Iris pigment epithelial cell (primary cell): ENCODE data around the gene CSAD.

Experiments used
- DNase-seq: peaks from one replicate; pipeline ENCODE4 v3.0.0-alpha.2; 2011; ENCODE audit warnings: low read depth

CSAD gene, protein sequence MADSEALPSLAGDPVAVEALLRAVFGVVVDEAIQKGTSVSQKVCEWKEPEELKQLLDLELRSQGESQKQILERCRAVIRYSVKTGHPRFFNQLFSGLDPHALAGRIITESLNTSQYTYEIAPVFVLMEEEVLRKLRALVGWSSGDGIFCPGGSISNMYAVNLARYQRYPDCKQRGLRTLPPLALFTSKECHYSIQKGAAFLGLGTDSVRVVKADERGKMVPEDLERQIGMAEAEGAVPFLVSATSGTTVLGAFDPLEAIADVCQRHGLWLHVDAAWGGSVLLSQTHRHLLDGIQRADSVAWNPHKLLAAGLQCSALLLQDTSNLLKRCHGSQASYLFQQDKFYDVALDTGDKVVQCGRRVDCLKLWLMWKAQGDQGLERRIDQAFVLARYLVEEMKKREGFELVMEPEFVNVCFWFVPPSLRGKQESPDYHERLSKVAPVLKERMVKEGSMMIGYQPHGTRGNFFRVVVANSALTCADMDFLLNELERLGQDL

DNA sequence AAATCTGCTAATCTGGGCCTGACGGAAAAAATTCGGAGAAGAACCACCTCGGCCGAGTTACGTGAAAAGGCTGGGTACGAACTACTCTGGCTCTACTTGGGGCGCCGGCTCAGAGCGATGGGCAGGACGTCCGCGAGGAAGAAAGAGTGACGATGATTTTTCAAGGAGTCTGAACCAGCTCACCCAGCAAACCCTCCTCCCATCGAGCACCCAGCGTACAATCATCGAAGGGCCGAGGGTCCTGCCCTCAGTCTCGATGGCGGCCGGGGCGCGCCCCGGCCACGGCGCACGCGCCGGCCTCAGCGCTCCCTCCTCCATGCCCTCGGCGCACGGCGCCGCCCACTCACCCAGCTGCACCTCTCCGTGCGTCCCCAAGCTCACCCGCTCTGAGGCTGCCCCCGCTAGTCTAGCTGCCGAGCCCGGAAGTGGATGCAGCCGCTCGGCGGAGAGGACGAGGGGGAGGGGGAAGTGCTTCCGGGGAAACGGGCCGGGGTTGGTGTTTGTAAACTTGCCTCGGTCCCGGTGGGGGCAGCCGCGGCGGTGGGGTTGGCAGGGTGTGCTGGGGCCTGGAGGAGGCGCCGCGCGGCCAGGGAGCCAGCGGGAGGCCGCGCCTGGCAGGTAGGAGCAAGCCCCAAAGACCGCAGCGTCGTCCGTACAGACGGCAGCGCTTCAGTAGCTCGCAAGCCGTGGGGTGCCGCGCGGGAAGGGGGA is at the start of gene CSAD, which contains the start of gene ZNF740:
Gene CSAD, minus strand, starts transcription at position 706 of the 711 bp plus-strand sequence. CDS start 7,455 bp downstream, outside the sequence.
Gene ZNF740, plus strand, starts transcription at position 503 of the 711 bp plus-strand sequence. CDS start 1,262 bp downstream, outside the sequence.
- DNase-seq: peak; percentile 98

DNA sequence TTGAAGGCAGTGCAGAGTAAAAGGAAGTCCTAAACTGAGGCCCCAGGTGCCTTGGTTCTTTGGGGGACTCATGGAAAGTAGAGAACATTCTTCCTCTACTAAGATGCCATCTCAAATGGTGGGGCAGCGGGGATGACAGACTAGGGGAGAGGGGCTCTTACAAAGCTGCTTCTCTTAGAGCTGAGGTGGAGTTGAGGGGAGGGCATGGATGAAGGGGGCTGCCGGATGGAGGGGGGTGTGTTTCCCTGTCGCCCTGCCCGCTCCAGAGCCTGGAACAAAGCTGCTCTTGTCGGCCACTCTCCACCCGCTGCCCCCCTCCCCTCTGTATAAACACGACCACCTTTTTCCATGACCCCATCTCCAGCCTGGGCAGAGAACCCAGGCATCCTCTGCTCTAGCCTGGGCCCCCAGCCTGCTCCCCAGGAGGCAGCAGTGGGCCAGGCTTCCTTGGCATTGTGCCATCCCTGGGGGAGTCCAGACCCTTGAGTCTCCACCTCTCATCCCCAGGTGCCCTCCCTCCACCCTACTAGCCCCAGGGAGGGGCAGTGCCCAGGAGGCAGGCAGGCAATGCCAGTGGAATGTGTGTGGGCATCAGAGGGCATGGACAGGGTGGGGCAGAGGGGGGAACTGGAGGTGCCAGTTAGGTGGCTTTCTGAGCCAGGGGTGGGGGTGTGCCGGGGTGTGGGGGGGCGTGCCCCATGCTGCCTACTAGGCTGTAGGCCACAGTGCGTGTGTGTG is 49.6 kb upstream of the CSAD start:
- DNase-seq: no peak

- no peak for DNase-seq
Measured at GRCh38 chr12:53229454-53229853, 48.7 kb upstream of the CSAD start.

DNA sequence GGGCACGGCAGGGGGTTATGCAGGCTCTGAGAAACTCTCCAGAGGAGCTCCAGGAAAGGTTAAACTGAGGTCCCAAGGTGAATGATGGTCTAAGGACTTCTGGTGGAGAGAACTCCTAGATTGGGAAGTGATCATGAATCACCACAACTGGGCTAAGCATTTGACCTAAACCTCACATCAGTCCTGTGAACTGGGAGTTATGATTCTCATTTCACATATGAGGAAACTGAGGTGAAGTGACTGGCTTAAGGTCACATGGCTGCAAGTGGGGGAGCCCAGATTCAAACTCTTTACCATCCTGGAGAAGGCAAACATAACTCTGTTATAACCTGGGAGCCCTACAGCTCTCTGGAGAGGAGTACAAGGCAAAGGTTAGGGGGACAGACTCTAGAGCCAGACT is 47.1 kb upstream of the CSAD start:
- DNase-seq: no peak

DNA sequence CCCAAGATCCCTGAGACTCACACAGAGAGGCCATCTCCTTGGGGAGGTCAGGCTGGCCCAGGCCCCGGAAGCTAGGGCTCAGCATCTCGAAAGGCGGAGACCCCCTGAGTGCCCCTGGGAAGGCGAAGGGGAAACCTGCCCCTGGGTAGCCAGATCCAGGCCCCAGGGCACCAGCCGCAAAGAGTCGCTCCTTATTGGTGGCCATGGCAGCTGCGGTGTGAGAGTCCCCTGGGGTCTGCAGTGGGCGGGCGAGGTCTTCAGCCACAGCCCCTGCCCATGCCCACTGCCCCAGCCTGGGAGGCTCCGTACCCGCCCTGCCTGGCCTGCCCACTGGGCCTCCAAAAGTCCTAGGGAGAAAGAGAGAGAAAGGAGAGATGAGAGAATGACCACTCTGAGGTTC is 46.6 kb upstream of the CSAD start:
- no peak for DNase-seq

- DNase-seq: no peak
Measured at GRCh38 chr12:53226815-53227214, 46.1 kb upstream of the CSAD start.

DNA sequence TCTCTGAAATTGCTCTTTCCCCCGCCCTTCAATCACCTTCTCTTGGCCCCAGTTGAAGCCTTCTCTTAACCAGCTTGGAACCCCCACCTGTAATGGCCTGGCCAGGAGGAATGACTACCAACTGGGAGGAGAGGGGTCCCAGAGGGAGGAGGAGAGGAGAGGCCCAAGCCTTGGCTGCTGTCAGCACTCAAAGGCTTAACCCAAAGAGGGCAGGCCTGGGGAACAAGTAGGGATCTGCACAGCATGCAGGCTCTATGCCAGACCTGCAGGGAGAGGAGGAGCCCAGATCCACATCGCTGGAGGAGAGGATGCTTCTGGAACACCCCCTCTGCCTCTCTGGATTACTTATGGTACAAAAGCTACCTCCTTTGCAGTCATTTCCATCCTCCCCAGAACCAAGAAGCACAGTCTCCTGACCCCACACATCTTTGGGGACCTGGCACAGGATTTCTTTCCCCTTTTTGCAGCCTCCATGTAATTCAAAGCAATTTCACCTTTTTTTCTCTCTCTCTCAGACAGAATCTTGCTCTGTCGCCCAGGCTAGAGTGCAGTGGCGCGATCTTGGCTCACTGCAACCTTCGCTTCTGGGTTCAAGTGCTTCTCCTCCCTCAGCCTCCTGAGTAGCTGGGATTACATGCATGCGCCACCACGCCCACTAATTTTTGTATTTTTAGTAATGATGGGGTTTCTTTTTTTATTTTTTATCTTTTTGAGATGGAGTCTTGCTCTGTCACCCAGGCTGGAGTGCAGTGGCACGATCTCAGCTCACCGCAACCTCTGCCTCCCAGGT is 45.1 kb upstream of the CSAD start:
- no peak for DNase-seq

DNA sequence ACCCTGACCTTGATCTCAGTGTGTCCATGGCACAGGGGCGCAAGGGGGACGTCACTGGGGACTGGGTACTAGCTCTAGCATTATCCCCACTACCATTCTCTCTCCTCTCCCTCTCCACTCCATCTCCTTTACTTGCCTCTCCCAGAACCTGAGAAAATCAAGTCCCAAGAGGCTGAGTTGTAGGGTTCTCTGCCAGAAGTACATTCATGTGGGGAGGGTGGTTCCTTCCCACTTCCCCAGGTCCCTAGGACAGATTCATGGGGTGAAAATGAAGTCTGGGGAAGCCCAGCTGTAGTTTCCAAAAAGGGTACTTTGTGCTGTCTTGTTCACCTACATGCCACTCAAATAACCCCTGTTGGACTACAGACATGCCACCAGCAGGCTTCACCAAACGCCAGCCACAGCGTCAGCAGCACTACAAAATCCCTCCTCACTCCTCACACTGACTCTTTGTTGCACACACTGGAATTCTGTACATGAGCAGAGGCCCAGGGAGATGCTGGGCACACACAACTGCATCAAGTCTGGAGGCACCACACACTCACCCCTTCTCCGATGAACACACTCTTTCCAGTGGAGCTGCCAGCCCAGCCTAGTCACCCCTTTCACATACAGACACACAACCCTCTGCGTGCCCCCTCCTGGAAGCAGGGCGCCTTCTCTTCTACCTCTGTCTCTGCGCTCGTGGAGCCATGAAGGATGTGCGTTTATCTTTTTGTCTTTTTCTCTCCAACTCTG is 44.3 kb upstream of the CSAD start:
- no peak for DNase-seq

- DNase-seq: no peak
Measured at GRCh38 chr12:53224061-53224896, 43.6 kb upstream of the CSAD start.

DNA sequence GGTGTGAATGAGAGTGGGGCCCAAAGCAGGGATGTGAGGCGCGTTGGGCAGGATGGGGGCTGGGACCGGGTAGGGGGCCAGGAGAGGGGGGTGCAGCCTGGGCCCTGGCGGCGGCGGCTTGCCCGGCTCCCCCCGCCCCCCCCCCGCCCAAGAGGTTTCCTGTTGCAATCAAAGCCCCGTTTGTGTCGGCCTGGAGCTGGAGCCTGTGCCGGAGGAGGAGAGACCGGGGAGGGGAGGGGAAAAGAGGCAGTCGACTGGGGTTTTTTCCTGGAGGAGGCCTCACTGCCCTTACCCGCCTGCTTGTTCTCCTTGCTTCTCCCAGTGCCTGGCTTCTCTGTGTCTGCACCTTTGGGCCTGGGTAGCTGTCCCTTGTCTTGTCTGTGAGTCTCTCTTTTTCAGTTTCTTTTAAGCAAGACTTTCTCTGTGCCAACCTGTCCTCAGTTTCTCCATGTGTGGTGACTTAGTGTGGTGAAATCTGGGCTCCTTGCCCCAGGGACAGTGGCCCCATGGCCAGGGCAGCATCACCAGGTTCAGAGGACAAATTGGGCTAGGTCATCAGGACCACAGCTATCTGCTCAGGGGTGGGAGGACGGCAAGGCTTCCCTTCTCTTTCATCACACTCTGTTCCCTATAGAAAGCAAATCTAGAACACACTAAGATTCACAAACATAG is 42.8 kb upstream of the CSAD start:
- DNase-seq: peak; percentile 71

DNA sequence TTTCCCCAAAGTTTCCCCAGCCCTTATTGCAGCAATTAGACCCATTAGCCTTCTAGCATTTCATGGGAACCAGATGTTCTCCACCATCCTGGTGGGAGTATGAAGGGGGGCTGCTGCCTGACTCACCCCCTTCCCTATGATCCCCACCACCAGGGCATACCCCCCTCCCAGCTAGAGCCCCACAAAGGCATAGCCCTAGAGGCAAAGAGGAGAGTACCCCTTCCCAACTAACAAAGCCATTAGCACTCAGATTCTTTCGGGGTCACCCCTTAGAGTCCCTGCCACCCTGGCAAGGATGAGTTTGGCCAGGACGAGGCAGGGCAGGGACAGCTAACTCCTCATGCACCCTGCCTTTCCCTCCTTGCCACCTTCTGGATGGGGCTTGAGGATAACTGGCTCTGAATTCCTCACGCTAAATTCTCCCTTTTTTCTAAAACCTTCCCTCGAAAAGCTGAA is 42.1 kb upstream of the CSAD start:
- no peak for DNase-seq

DNA sequence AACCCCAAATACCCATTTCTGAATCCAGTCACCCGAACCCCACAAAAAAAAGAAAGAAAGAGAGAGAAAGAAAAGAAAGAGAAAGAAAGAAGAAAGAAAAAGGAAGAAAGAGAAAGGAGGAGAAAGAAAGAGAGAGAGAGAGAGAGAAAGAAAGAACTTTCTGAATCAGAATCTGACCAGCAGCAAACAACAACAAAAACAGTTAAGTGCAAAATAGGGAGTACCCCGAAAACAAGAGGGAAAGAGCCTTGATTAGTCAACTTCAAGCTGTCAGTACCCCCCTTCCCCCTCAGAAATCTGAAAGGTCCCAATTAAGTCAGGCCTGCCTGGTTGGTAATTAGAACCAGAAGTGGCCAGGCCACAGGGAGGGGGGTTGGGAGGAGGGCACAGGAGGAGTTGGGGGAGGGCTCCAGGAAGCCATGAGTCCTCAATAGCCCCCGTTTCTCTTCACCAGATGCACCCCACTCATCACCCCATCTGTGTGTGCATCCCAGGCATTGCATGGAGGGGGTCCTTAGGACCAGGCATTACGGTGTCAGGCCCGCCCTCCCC is 41.5 kb upstream of the CSAD start:
- no peak for DNase-seq

GRCh38 chr12:53221203-53222080 is 40.7 kb upstream of the CSAD start:
- DNase-seq: peak; percentile 63

GRCh38 chr12:53220694-53221202 is 40.0 kb upstream of the CSAD start:
- peak; percentile 97 for DNase-seq

GRCh38 chr12:53219956-53220693 is 39.4 kb upstream of the CSAD start:
- DNase-seq: peak; percentile 90

- DNase-seq: peak; percentile 60
Measured at GRCh38 chr12:53219292-53219955, 38.7 kb upstream of the CSAD start.
